ENCODE measurements around the gene ROM1. TPM values are rescaled to one million over a fixed set of nuclear protein-coding genes. Genes with fewer than 3 reads are reported as not detected.

The ROM1 gene
- total RNA-seq (2022; extraction: Qiagen RNA extraction; ENCODE audit: low read depth), result 3.5 to 4.8 TPM (median 4.4 TPM) in 5 replicates

GRCh38 chr11:62612366-62613290 lies at the start of gene ROM1, which contains the start of gene EML3:
ROM1 (plus strand) TSS chr11:62613257; CDS start chr11:62613282, 25 bp downstream.
EML3 (minus strand) TSS chr11:62612775; CDS start chr11:62612457, 318 bp downstream.

GRCh38 chr11:62573592-62574362 lies 39.3 kb upstream of the ROM1 start, which contains the start of gene EEF1G:
EEF1G (minus strand) TSS chr11:62573891; CDS start chr11:62573842, 49 bp downstream.

GRCh38 chr11:62591448-62592145 lies 21.5 kb upstream of the ROM1 start, which contains the start of gene TUT1:
TUT1 (minus strand) TSS chr11:62591523; CDS start chr11:62591485, 38 bp downstream.

GRCh38 chr11:62601372-62602140 lies 11.5 kb upstream of the ROM1 start, which contains the start of gene MTA2:
MTA2 (minus strand) TSS chr11:62601865; CDS start chr11:62601450, 415 bp downstream.

GRCh38 chr11:62621567-62622470 lies 8.8 kb downstream of the ROM1 start, which contains the start of gene B3GAT3:
B3GAT3 (minus strand) TSS chr11:62621986; CDS start chr11:62621947, 39 bp downstream.

GRCh38 chr11:62645946-62646824 lies 33.1 kb downstream of the ROM1 start, which contains the start of gene GANAB:
GANAB (minus strand) TSS chr11:62646613; CDS start chr11:62646599, 14 bp downstream.

Other genes starting within 250 kb of the ROM1 start
- gene SCGB1A1, start 194.2 kb upstream of the ROM1 start, total RNA-seq (2022; extraction: Qiagen RNA extraction; ENCODE audit: low read depth), result not detected in 5 replicates
- 237 to 338 TPM (median 298 TPM) in 5 replicates for gene AHNAK, start 66.5 kb upstream of the ROM1 start, total RNA-seq (2022; extraction: Qiagen RNA extraction; ENCODE audit: low read depth)
- gene EEF1G, start 39.4 kb upstream of the ROM1 start, total RNA-seq (2022; extraction: Qiagen RNA extraction; ENCODE audit: low read depth), result 1,887 to 2,053 TPM (median 2,011 TPM) in 5 replicates
- 7.8 to 17.7 TPM (median 15.1 TPM) in 5 replicates for gene TUT1, start 21.7 kb upstream of the ROM1 start, total RNA-seq (2022; extraction: Qiagen RNA extraction; ENCODE audit: low read depth)
- gene MTA2, start 11.4 kb upstream of the ROM1 start, total RNA-seq (2022; extraction: Qiagen RNA extraction; ENCODE audit: low read depth), result 77.4 to 91.6 TPM (median 86.2 TPM) in 5 replicates
- 13.5 to 30.1 TPM (median 26.2 TPM) in 5 replicates for gene EML3, start 482 bp upstream of the ROM1 start, total RNA-seq (2022; extraction: Qiagen RNA extraction; ENCODE audit: low read depth)
- gene B3GAT3, start 8.7 kb downstream of the ROM1 start, total RNA-seq (2022; extraction: Qiagen RNA extraction; ENCODE audit: low read depth), result 30.1 to 56.7 TPM (median 52.1 TPM) in 5 replicates
- gene GANAB, start 33.4 kb downstream of the ROM1 start, total RNA-seq (2022; extraction: Qiagen RNA extraction; ENCODE audit: low read depth), result 200 to 293 TPM (median 267 TPM) in 5 replicates
- 12.9 to 22.4 TPM (median 21.3 TPM) in 5 replicates for gene INTS5, start 40.0 kb downstream of the ROM1 start, total RNA-seq (2022; extraction: Qiagen RNA extraction; ENCODE audit: low read depth)
- gene C11orf98, start 52.0 kb downstream of the ROM1 start, total RNA-seq (2022; extraction: Qiagen RNA extraction; ENCODE audit: low read depth), result 124 to 164 TPM (median 134 TPM) in 5 replicates
- 5.8 to 16.2 TPM (median 12.6 TPM) in 5 replicates for gene CSKMT, start 52.1 kb downstream of the ROM1 start, total RNA-seq (2022; extraction: Qiagen RNA extraction; ENCODE audit: low read depth)
- 25.4 to 39.4 TPM (median 34.5 TPM) in 5 replicates for gene UQCC3, start 58.4 kb downstream of the ROM1 start, total RNA-seq (2022; extraction: Qiagen RNA extraction; ENCODE audit: low read depth)
- gene LBHD1, start 59.0 kb downstream of the ROM1 start, total RNA-seq (2022; extraction: Qiagen RNA extraction; ENCODE audit: low read depth), result 4.8 to 5.3 TPM (median 5.0 TPM) in 5 replicates
- 89.4 to 131 TPM (median 123 TPM) in 5 replicates for gene UBXN1, start 65.8 kb downstream of the ROM1 start, total RNA-seq (2022; extraction: Qiagen RNA extraction; ENCODE audit: low read depth)
- 0.09 to 0.25 TPM (median 0.14 TPM) in 3 of 5 replicates, not detected in the others for gene LRRN4CL, start 76.3 kb downstream of the ROM1 start, total RNA-seq (2022; extraction: Qiagen RNA extraction; ENCODE audit: low read depth)
- 49.0 to 86.5 TPM (median 71.5 TPM) in 5 replicates for gene BSCL2, start 94.2 kb downstream of the ROM1 start, total RNA-seq (2022; extraction: Qiagen RNA extraction; ENCODE audit: low read depth)
- gene GNG3, start 94.4 kb downstream of the ROM1 start, total RNA-seq (2022; extraction: Qiagen RNA extraction; ENCODE audit: low read depth), result not detected in 5 replicates
- 40.2 to 45.6 TPM (median 42.8 TPM) in 5 replicates for gene HNRNPUL2, start 114.2 kb downstream of the ROM1 start, total RNA-seq (2022; extraction: Qiagen RNA extraction; ENCODE audit: low read depth)
- 30.4 to 34.7 TPM (median 33.1 TPM) in 5 replicates for gene TTC9C, start 115.2 kb downstream of the ROM1 start, total RNA-seq (2022; extraction: Qiagen RNA extraction; ENCODE audit: low read depth)
- gene ZBTB3, start 140.9 kb downstream of the ROM1 start, total RNA-seq (2022; extraction: Qiagen RNA extraction; ENCODE audit: low read depth), result 1.1 to 1.8 TPM (median 1.6 TPM) in 5 replicates
- 170 to 201 TPM (median 175 TPM) in 5 replicates for gene POLR2G, start 148.3 kb downstream of the ROM1 start, total RNA-seq (2022; extraction: Qiagen RNA extraction; ENCODE audit: low read depth)
- 11.3 to 18.0 TPM (median 15.4 TPM) in 5 replicates for gene TAF6L, start 158.1 kb downstream of the ROM1 start, total RNA-seq (2022; extraction: Qiagen RNA extraction; ENCODE audit: low read depth)
- gene TMEM179B, start 174.1 kb downstream of the ROM1 start, total RNA-seq (2022; extraction: Qiagen RNA extraction; ENCODE audit: low read depth), result 53.3 to 97.0 TPM (median 86.6 TPM) in 5 replicates
- 16.2 to 32.5 TPM (median 26.9 TPM) in 5 replicates for gene TMEM223, start 178.7 kb downstream of the ROM1 start, total RNA-seq (2022; extraction: Qiagen RNA extraction; ENCODE audit: low read depth)
- gene NXF1, start 192.2 kb downstream of the ROM1 start, total RNA-seq (2022; extraction: Qiagen RNA extraction; ENCODE audit: low read depth), result 39.8 to 58.2 TPM (median 53.4 TPM) in 5 replicates
- 19.1 to 25.0 TPM (median 24.7 TPM) in 5 replicates for gene STX5, start 218.8 kb downstream of the ROM1 start, total RNA-seq (2022; extraction: Qiagen RNA extraction; ENCODE audit: low read depth)
- gene TEX54, start 219.6 kb downstream of the ROM1 start, total RNA-seq (2022; extraction: Qiagen RNA extraction; ENCODE audit: low read depth), result not detected in 5 replicates
- 61.5 to 84.6 TPM (median 81.8 TPM) in 5 replicates for gene WDR74, start 226.3 kb downstream of the ROM1 start, total RNA-seq (2022; extraction: Qiagen RNA extraction; ENCODE audit: low read depth)

All from A549 treated with ZK216348 at 1 μM for 4 hours (cell line).